Erythroblast (primary cell): Measurements from ENCODE around the gene TGIF1.
A peak's percentile ranks its signal among the peaks of the same experiment; 100 is the strongest.
"Not testable (repeated sequence)": the region's sequence is repeated elsewhere in the genome, so short reads cannot be mapped to it uniquely, and the experiment has no call there.

Experiments used
- DNase-seq, 2 experiments: peaks; one replicate each; lab custom pipeline; 2025; lab: John Stamatoyannopoulos, UW
- GATA1 ChIP-seq: IDR thresholded peaks from 2 replicates; pipeline ENCODE4 v1.6.1; 2011; ENCODE audit warnings: low read depth, mild to moderate bottlenecking, control low read depth, low read length, moderate library complexity
- POLR2A ChIP-seq: IDR thresholded peaks from 2 replicates; pipeline ENCODE4 v1.6.1; 2011; ENCODE audit warnings: mild to moderate bottlenecking, low read length

Gene TGIF1

DNA sequence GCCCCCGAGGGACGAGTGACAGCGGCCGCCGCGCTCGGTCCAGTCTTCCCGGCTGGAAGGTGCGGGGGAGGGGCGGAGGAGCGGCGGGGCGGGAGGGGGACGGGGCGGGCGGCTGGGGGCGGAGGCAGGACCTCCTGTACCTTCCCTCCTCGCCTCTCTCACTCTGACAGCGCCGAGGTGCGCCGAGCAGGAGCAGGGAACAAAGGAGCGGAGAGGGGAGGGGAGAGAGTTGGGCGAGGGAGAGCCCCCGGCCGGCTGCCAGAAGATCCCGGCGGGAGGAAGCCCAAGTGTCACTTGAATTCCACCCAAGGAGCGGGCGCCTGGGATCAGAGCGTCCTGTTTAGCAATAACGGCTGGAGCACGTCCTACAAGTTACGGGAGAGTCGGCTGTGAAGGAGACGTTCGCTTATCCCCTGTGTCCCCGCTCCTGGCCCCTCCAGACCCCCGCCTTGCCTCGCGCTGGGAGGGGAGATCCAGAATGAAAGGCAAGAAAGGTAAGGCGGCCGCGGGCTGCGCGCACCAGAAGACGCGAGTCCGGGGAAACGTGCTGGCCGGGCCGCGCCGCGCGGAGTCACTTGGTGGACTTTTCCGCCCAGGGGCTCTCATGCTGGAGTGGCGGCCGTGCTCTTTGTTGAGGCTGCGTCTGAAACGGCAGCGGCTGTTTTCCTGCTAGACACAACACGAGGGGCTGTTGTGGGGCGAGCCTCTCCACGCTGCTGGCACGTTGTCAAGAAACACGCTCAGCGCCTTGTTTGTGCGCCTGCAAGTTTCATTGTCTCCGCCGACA, at the start of gene TGIF1:
TGIF1 (plus strand) TSS at position 161 of the 787 bp plus-strand sequence; CDS start at position 479, 318 bp downstream.
- peak; percentile 87 to 93 for DNase-seq
- no peak for TF ChIP-seq GATA1
- TF ChIP-seq POLR2A = peak; percentile 88

GRCh38 chr18:3400567-3401296, 49.2 kb upstream of the TGIF1 start:
- TF ChIP-seq GATA1 = no peak
- no peak for TF ChIP-seq POLR2A
- no peak for DNase-seq

- no peak for DNase-seq
- TF ChIP-seq POLR2A = no peak
- TF ChIP-seq GATA1 = no peak
Measured at GRCh38 chr18:3401669-3402620, 48.0 kb upstream of the TGIF1 start.

DNA sequence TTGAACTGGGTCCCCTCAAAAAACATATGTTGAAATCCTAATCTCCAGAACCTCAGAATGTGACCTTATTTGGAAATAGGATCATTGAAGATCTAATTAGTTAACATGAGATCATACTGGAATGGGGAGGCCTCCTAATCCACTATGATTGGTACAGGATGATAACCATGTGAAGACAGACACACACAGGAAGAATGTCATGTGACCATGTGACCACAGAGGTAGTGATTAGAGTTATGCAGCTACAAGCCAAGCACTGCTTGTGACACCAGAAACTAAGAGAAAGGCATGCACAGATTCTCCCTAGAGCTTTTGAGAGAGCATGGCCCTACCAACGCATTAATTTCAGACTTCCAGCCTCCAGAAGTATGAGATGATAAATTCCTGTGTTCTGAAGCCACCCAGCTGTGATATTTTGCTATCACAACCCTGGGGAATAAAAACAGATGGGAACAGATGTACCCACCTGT, 47.0 kb upstream of the TGIF1 start:
- TF ChIP-seq GATA1 (no peak), POLR2A (no peak)
- DNase-seq = peak; percentile 18 to 24

- TF ChIP-seq GATA1 (no peak), POLR2A (no peak)
- no peak for DNase-seq
Measured at GRCh38 chr18:3405713-3406112, 44.3 kb upstream of the TGIF1 start.

GRCh38 chr18:3408107-3408506, 41.9 kb upstream of the TGIF1 start:
- TF ChIP-seq POLR2A (no peak), GATA1 (no peak)
- no peak for DNase-seq

- no peak for DNase-seq
- no peak for TF ChIP-seq POLR2A
- no peak for TF ChIP-seq GATA1
Measured at GRCh38 chr18:3409811-3410210, 40.2 kb upstream of the TGIF1 start.

- DNase-seq = no peak
Measured at GRCh38 chr18:3410273-3410672, 39.7 kb upstream of the TGIF1 start.

GRCh38 chr18:3410876-3411275, 39.1 kb upstream of the TGIF1 start:
- DNase-seq = not testable (repeated sequence)

More at GRCh38 chr18:3410273-3410672, 39.7 kb upstream of the TGIF1 start:
- TF ChIP-seq GATA1 = no peak
- no peak for TF ChIP-seq POLR2A

DNA sequence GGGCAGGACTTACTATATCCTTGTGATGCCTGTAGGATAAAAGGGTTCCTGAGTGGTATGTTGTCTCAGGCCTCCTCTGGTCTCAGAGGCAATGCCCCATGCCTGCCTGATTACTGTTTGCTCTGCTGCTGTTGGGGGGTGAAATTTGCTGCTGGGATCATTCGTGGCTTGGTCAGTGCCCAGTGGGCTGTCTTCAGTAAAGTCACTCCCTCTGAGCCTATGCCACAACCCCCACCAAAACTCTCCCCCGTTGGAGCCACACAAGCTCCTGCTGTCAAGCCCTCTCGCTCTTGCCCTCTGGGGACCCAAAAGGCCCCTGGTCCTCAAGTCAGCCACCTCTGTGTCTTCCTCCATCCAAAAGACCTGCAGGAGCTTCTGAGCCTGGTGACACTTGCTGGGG, 38.6 kb upstream of the TGIF1 start:
- no peak for TF ChIP-seq GATA1
- TF ChIP-seq POLR2A = no peak
- no peak for DNase-seq

- TF ChIP-seq POLR2A = no peak
- no peak for TF ChIP-seq GATA1
- DNase-seq = peak; percentile 34 to 47
Measured at GRCh38 chr18:3411854-3412268, 38.1 kb upstream of the TGIF1 start.

- not testable (repeated sequence) for DNase-seq
Measured at GRCh38 chr18:3412528-3412927, 37.4 kb upstream of the TGIF1 start.

- TF ChIP-seq GATA1 (no peak), POLR2A (no peak)
Measured at GRCh38 chr18:3415110-3415509, 34.9 kb upstream of the TGIF1 start.

DNA sequence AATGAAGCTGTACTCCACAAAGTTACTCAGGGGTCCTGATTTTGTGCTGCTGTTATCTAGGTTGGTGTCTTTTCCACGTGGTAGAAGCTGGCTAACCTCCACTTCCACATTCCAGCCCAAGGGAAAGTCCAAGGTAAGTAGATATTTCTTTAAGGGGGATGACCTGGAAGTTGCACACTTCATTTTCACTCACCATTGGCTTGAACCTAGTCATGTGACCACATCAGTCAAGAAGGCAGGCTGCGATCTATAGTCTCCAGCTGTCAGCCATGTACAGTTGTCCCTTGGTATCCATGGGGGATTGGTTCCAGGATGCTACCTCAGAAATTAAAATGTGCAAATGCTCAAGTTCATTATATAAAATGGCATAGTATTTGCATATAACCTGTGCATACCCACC, 31.9 kb upstream of the TGIF1 start:
- DNase-seq = no peak
- TF ChIP-seq POLR2A (no peak), GATA1 (no peak)

More at GRCh38 chr18:3415110-3415509, 34.9 kb upstream of the TGIF1 start:
- DNase-seq = no peak
